AG10803 (cell line): ENCODE data around the gene NPW.

Experiments used
- DNase-seq: peaks from one replicate; pipeline ENCODE4 v3.0.0; 2010; ENCODE audit warnings: low read depth
- H3K4me3 ChIP-seq: 2 replicates; pipeline ENCODE4 v1.5.1; 2011; ENCODE audit warnings: mild to moderate bottlenecking, low read length, control low read depth
- TF ChIP-seq, protein P1 (sequence below): conservative IDR thresholded peaks from 2 replicates; pipeline ENCODE4 v1.5.1; 2011; ENCODE audit warnings: mild to moderate bottlenecking, low read length, control low read depth, inconsistent platforms

The NPW gene

GRCh38 chr16:2035431-2036199 lies 16.0 kb downstream of the NPW start:
- H3K4me3 ChIP-seq: peak overlapping the region; percentile 39
- TF ChIP-seq, protein P1, sequence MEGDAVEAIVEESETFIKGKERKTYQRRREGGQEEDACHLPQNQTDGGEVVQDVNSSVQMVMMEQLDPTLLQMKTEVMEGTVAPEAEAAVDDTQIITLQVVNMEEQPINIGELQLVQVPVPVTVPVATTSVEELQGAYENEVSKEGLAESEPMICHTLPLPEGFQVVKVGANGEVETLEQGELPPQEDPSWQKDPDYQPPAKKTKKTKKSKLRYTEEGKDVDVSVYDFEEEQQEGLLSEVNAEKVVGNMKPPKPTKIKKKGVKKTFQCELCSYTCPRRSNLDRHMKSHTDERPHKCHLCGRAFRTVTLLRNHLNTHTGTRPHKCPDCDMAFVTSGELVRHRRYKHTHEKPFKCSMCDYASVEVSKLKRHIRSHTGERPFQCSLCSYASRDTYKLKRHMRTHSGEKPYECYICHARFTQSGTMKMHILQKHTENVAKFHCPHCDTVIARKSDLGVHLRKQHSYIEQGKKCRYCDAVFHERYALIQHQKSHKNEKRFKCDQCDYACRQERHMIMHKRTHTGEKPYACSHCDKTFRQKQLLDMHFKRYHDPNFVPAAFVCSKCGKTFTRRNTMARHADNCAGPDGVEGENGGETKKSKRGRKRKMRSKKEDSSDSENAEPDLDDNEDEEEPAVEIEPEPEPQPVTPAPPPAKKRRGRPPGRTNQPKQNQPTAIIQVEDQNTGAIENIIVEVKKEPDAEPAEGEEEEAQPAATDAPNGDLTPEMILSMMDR: no peak
- peak; percentile 86 for DNase-seq

DNA sequence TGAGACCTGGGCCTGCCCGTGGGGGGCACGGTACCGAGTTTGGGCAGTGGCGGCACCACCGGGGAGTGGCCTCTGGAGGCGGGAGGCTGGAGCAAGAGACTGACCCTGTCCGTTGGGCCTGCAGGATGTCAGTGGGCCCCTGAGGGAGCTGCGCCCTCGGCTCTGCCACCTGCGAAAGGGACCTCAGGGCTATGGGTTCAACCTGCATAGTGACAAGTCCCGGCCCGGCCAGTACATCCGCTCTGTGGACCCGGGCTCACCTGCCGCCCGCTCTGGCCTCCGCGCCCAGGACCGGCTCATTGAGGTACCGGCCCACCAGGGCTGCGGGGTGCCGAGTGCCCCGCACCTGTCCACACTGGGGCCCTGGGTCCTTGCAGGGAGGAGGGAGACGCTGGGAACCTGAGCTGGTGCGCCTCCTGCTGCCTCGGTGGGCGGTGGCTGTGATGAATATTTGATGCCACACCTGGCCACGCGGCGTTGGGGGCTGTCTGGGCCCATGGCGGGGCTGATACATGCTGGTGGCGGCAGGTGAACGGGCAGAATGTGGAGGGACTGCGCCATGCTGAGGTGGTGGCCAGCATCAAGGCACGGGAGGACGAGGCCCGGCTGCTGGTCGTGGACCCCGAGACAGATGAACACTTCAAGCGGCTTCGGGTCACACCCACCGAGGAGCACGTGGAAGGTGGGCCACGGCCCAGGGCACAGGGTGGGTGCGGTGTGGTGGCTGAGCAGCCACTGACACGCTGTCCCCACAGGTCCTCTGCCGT lies 16.8 kb downstream of the NPW start:
- no peak for DNase-seq
- peak overlapping the region; percentile 36 for H3K4me3 ChIP-seq
- TF ChIP-seq, protein P1: no peak

- no peak for DNase-seq
- TF ChIP-seq, protein P1: no peak
- H3K4me3 ChIP-seq: no peak overlapping the region
Measured at GRCh38 chr16:2037115-2037514, 17.5 kb downstream of the NPW start.

DNA sequence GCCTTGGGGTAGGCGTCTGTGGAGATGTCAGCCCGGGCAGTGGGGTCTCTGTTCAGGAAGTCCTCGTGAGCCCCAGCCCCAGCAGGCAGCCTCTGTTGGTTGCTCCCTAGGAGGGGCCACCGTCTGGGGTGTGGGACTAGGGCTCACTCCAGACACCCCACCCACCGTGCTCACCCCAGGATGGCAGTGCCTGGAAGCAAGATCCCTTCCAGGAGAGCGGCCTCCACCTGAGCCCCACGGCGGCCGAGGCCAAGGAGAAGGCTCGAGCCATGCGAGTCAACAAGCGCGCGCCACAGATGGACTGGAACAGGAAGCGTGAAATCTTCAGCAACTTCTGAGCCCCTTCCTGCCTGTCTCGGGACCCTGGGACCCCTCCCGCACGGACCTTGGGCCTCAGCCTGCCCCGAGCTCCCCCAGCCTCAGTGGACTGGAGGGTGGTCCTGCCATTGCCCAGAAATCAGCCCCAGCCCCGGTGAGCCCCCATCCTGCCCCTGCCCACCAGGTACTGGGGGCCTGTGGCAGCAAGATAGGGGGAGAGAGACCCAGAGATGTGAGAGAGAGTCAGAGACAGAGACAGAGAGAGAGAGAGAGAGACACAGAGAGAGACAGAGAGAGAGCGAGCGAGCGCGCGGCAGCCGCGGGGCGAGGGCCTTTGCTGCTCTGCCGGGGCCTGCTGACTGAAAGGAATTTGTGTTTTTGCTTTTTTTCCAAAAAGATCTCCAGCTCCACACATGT lies 18.2 kb downstream of the NPW start:
- TF ChIP-seq, protein P1: no peak
- H3K4me3 ChIP-seq: no peak overlapping the region
- DNase-seq: peak; percentile 29

GRCh38 chr16:2038382-2039231 lies 19.0 kb downstream of the NPW start:
- no peak overlapping the region for H3K4me3 ChIP-seq
- TF ChIP-seq, protein P1: no peak
- no peak for DNase-seq

GRCh38 chr16:2039274-2040031 lies 19.9 kb downstream of the NPW start:
- peak; percentile 96 for DNase-seq
- TF ChIP-seq, protein P1: no peak

More at GRCh38 chr16:2039274-2040031, 19.9 kb downstream of the NPW start:
- H3K4me3 ChIP-seq: no peak overlapping the region
